Measurements from ENCODE around the gene CLDN9. TPM values are rescaled to one million over a fixed set of nuclear protein-coding genes. Genes with fewer than 3 reads are reported as not detected.

The CLDN9 gene
- total RNA-seq, 1 experiment from 2014 or later = 1.3 TPM

DNA sequence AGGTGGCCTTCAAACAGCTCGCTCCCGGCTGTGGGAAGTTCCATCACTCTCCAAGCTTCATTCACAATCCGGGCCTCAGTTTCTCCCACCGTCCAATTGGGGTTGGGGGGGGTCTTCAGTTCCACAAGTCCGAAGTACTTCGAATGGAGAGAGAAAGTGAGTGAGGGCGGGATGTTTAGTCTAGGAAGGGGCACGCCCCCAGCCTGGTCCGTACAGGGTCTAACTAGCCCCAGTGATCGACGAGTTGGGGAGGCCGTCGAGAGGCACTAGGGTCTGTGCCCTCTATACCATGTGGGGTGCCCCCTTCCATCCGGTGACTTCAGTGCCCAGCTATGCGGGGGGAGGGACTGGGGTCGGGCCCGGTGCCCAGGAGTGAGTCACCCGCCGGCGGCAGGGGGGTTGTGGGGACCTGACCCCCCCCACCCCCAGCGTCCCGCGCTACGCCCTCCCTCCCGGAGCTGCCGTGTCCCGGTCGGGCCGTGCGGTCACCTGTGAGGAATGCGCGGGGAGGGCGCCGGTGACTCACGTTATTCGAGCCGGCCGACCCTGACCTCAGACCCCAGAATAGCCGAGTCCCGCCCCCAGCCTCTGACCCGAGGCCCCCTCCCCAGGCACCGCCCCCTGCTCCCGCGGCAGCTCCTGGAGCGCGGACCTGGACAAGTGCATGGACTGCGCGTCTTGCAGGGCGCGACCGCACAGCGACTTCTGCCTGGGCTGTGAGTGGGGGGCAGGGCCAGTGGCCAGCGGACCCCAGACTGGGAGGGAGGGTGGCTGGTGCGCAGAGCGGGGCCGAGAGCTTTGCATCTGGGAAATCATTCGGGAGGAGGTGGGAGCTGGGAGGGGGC lies 8.1 kb downstream of the CLDN9 start:
- peak; percentile 96 for DNase-seq
- Histone ChIP-seq H4K5ac (ENCODE audit: insufficient read length, low read depth, low read length) (no peak overlapping the region), H4K8ac (replicated peaks; ENCODE audit: insufficient read length, low read depth, low read length) (no peak overlapping the region), H4K20me1 (ENCODE audit: control insufficient read depth, insufficient read depth, insufficient read length) (no peaks in the 10 kb centered on the region), H3K27me3 (ENCODE audit: insufficient read depth, low read length) (no peaks in the 10 kb centered on the region), H3K23ac (ENCODE audit: insufficient read length, low read depth, low read length) (no peak overlapping the region), H3K9ac (ENCODE audit: extremely low read depth, insufficient read length, low read length) (peak overlapping the region; percentile 76), H3K27ac (ENCODE audit: insufficient read length, low read depth, low read length) (peak overlapping the region; percentile 64), H2BK5ac (ENCODE audit: insufficient read length, low read length) (no peak overlapping the region), H3K23me2 (ENCODE audit: insufficient read length, low read depth, low read length, poor library complexity, severe bottlenecking) (peaks cover 33% of the 10 kb centered on the region), H3K18ac (ENCODE audit: insufficient read length, low read depth, low read length) (peak overlapping the region; percentile 89), H2AK5ac (ENCODE audit: insufficient read length, low read length) (no peak overlapping the region), H2BK12ac (ENCODE audit: insufficient read length, low read depth, low read length) (no peak overlapping the region), H3K9me3 (ENCODE audit: control insufficient read depth, low read depth, low read length) (no peaks in the 10 kb centered on the region), H2BK15ac (ENCODE audit: low read depth, low read length) (no peak overlapping the region), H2BK20ac (ENCODE audit: low read depth, low read length, poor library complexity, severe bottlenecking) (no peak overlapping the region), H3K4ac (ENCODE audit: low read depth, low read length) (no peak overlapping the region; the same call in 1 of the 2 replicates), H3K4me2 (ENCODE audit: insufficient read depth, insufficient read length, low read length) (peak overlapping the region; percentile 51), H4K91ac (ENCODE audit: insufficient read length, low read depth, low read length) (no peak overlapping the region), H3K4me1 (ENCODE audit: insufficient read depth, low read length) (peaks cover 2% of the 10 kb centered on the region; the same call in 1 of the 2 replicates), H3T11ph (ENCODE audit: low read length) (no peak overlapping the region), H2BK120ac (ENCODE audit: low read depth, low read length, poor library complexity, severe bottlenecking) (no peak overlapping the region), H2AFZ (ENCODE audit: low read length) (no peak overlapping the region), H3K56ac (ENCODE audit: insufficient read length, low read depth, low read length) (no peak overlapping the region), H3K14ac (ENCODE audit: insufficient read depth, low read length) (peak overlapping the region; percentile 87), H3K79me1 (ENCODE audit: insufficient read depth, low read depth, low read length, poor library complexity, severe bottlenecking) (no peaks in the 10 kb centered on the region), H3K79me2 (ENCODE audit: insufficient read depth, low read length) (peaks cover 9% of the 10 kb centered on the region; the same call in 1 of the 2 replicates)
- Mint-ChIP-seq H3K4me1 (peaks cover 29 to 58% of the 10 kb centered on the region in 2 experiments), H3K36me3 (ENCODE audit: insufficient read depth in 1 of 3, low read depth in 3 of 3) (peaks cover 13 to 37% (median 25%) of the 10 kb centered on the region in 3 experiments), H3K27me3 (ENCODE audit: low read depth) (peaks cover 7% of the 10 kb centered on the region; the same call in 1 of the 2 replicates), H3K9me3 (no peaks in the 10 kb centered on the region; a peak in 2 of 5 replicates), H3K27ac (peak overlapping the region; percentile 98 to 100 (median 99)), H3K4me3 (peak overlapping the region; percentile 93 to 96)
- 0 out of 3 replicates have a peak, but pooled peaks have one; percentile 5 for TF ChIP-seq CTCF (conservative IDR thresholded peaks at IDR 0.05)
- WGBS (ENCODE audit: extremely low coverage, insufficient read length, low lambda C conversion rate) = no CpG with 5 or more reads among the region's 57 CpGs
